GM13976 (cell line): ENCODE data around the gene SKAP1.
A peak's percentile ranks its signal among the peaks of the same experiment; 100 is the strongest.

Source experiments
- DNase-seq: peaks from one replicate; pipeline ENCODE4 v3.0.0; 2012; ENCODE audit warnings: low spot score
- CTCF ChIP-seq: IDR thresholded peaks from 2 replicates; pipeline ENCODE4 v1.5.1; 2012; ENCODE audit warnings: borderline replicate concordance, mild to moderate bottlenecking; ENCODE audit not compliant: insufficient read depth; ENCODE audit errors: extremely low read depth, missing control alignments, control extremely low read depth
- in situ Hi-C: fragments of 300-500 bp; cut with MboI; formaldehyde crosslinking; loops from one replicate; pipeline ENCODE4 v1.12.0; 2022; ENCODE audit warnings: low sequenced_read_pairs, mixed read lengths, inconsistent platforms; ENCODE audit not compliant: unreplicated experiment

Gene SKAP1

GRCh38 chr17:48121923-48122664 is 307.9 kb downstream of the SKAP1 start:
- DNase-seq, result no peak
- TF ChIP-seq CTCF, result no peak
- in situ Hi-C loops, result no loop called here

- TF ChIP-seq CTCF, result no peak
- in situ Hi-C loops, result no loop called here
- DNase-seq, result peak; percentile 62
Observed at GRCh38 chr17:48113201-48113676, 316.8 kb downstream of the SKAP1 start.

- in situ Hi-C loops, result no loop called here
- no peak for TF ChIP-seq CTCF
- DNase-seq, result no peak
Observed at GRCh38 chr17:48111937-48112241, 318.1 kb downstream of the SKAP1 start.

GRCh38 chr17:48110761-48111160 is 319.3 kb downstream of the SKAP1 start:
- DNase-seq, result no peak
- in situ Hi-C loops, result no loop called here
- no peak for TF ChIP-seq CTCF

- no peak for TF ChIP-seq CTCF
- in situ Hi-C loops, result no loop called here
- DNase-seq, result peak; percentile 88
Observed at GRCh38 chr17:48107137-48108055, 322.6 kb downstream of the SKAP1 start, which contains the start of gene SNX11. Gene SNX11, plus strand, starts transcription at chr17:48107766. Its CDS starts 4,278 bp downstream, at chr17:48112044.

GRCh38 chr17:48106802-48107136 is 323.2 kb downstream of the SKAP1 start:
- DNase-seq, result no peak
- in situ Hi-C loops, result no loop called here
- TF ChIP-seq CTCF, result no peak
